HT1080 (cell line): ENCODE measurements around the gene CHD1. TPM values are rescaled to one million over a fixed set of nuclear protein-coding genes. Genes with fewer than 3 reads are reported as not detected.

Experiments used
- DNase-seq: peaks from one replicate; pipeline ENCODE4 v3.0.0-alpha.2; 2015; ENCODE audit warnings: low read depth
- total RNA-seq: library from RNA; depleted of rRNA; stranded (reverse); fragments of >200 nt; shearing (Covaris generic); gene quantifications from 2 replicates; pipeline ENCODE4 v1.2.3, GENCODE V29; 2014

Gene CHD1
- total RNA-seq, 1 experiment from 2014 or later: 50.1 TPM

GRCh38 chr5:98936948-98937715, 8.3 kb upstream of the CHD1 start:
- no peak for DNase-seq

GRCh38 chr5:98935206-98935605, 6.4 kb upstream of the CHD1 start:
- DNase-seq: no peak

GRCh38 chr5:98934546-98934945, 5.7 kb upstream of the CHD1 start:
- no peak for DNase-seq

- no peak for DNase-seq
These were observed 4.8 kb upstream of the CHD1 start for GRCh38 chr5:98933445-98934072.

- DNase-seq: no peak
These were observed 2.4 kb upstream of the CHD1 start for GRCh38 chr5:98930972-98931762.

GRCh38 chr5:98929710-98930298, 997 bp upstream of the CHD1 start:
- DNase-seq: no peak

- peak; percentile 48 for DNase-seq
These were observed 576 bp downstream of the CHD1 start for GRCh38 chr5:98927989-98928872.

GRCh38 chr5:98927242-98927988, 1.4 kb downstream of the CHD1 start:
- peak; percentile 56 for DNase-seq

GRCh38 chr5:98923966-98924365, 4.8 kb downstream of the CHD1 start:
- no peak for DNase-seq

- no peak for DNase-seq
These were observed 6.8 kb downstream of the CHD1 start for GRCh38 chr5:98921947-98922505.

GRCh38 chr5:98917433-98917832, 11.4 kb downstream of the CHD1 start:
- no peak for DNase-seq

- DNase-seq: no peak
These were observed 12.3 kb downstream of the CHD1 start for GRCh38 chr5:98916540-98916939.

- no peak for DNase-seq
These were observed 14.9 kb downstream of the CHD1 start for GRCh38 chr5:98913911-98914310.

- no peak for DNase-seq
These were observed 17.3 kb downstream of the CHD1 start for GRCh38 chr5:98911280-98912040.

- no peak for DNase-seq
These were observed 19.4 kb downstream of the CHD1 start for GRCh38 chr5:98909363-98909762.

- DNase-seq: no peak
These were observed 20.9 kb downstream of the CHD1 start for GRCh38 chr5:98907951-98908350.

- no peak for DNase-seq
These were observed 22.0 kb downstream of the CHD1 start for GRCh38 chr5:98906756-98907355.

GRCh38 chr5:98905857-98906688, 22.7 kb downstream of the CHD1 start:
- peak; percentile 41 for DNase-seq
